Measurements from ENCODE around the gene NXPE4. TPM values are rescaled to one million over a fixed set of nuclear protein-coding genes. Genes with fewer than 3 reads are reported as not detected.
"Not testable (repeated sequence)": the region's sequence is repeated elsewhere in the genome, so short reads cannot be mapped to it uniquely, and the experiment has no call there.

NXPE4 gene
- total RNA-seq, 1 donor, result not detected

- no peak for TF ChIP-seq CTCF (IDR thresholded peaks at IDR 0.05; ENCODE audit: extremely low read depth, low read depth, low read length)
- DNase-seq (ENCODE audit: insufficient read length, low spot score, missing footprints), result no peak
Observed at GRCh38 chr11:114607753-114608459, 12.3 kb upstream of the NXPE4 start.

GRCh38 chr11:114606802-114607075 is 11.2 kb upstream of the NXPE4 start:
- DNase-seq (ENCODE audit: insufficient read length, low spot score, missing footprints); H4K20me1 ChIP-seq (ENCODE audit: insufficient read depth, low read length); H3K27me3 ChIP-seq (ENCODE audit: insufficient read depth, low read length); H3K36me3 ChIP-seq (ENCODE audit: insufficient read depth, low read length); H3K4me2 ChIP-seq (ENCODE audit: insufficient read depth, low read length); H3K27ac ChIP-seq (ENCODE audit: low read depth, low read length); H3K79me2 ChIP-seq (ENCODE audit: insufficient read depth, low read length); H3K4me1 ChIP-seq (ENCODE audit: insufficient read depth, low read length); H3K4me3 ChIP-seq (ENCODE audit: insufficient read depth, low read length); H2AFZ ChIP-seq (ENCODE audit: low read length); H3K9me3 ChIP-seq (ENCODE audit: low read depth, low read length): not testable (repeated sequence)

More at GRCh38 chr11:114607753-114608459, 12.3 kb upstream of the NXPE4 start:
- no peaks in the 10 kb centered on the region for H3K4me1 ChIP-seq (ENCODE audit: insufficient read depth, low read length)
- no peak overlapping the region for H2AFZ ChIP-seq (ENCODE audit: low read length)
- H3K27me3 ChIP-seq (ENCODE audit: insufficient read depth, low read length), result no peaks in the 10 kb centered on the region
- H3K9me3 ChIP-seq (ENCODE audit: low read depth, low read length), result no peaks in the 10 kb centered on the region
- no peaks in the 10 kb centered on the region for H3K36me3 ChIP-seq (ENCODE audit: insufficient read depth, low read length)
- H3K27ac ChIP-seq (ENCODE audit: low read depth, low read length), result no peak overlapping the region
- H4K20me1 ChIP-seq (ENCODE audit: insufficient read depth, low read length), result no peaks in the 10 kb centered on the region
- H3K4me3 ChIP-seq (ENCODE audit: insufficient read depth, low read length), result no peak overlapping the region
- H3K4me2 ChIP-seq (ENCODE audit: insufficient read depth, low read length), result no peak overlapping the region
- H3K79me2 ChIP-seq (ENCODE audit: insufficient read depth, low read length), result no peaks in the 10 kb centered on the region

- Histone ChIP-seq H3K27ac (ENCODE audit: low read depth, low read length) (no peak overlapping the region), H3K4me3 (ENCODE audit: insufficient read depth, low read length) (no peak overlapping the region), H3K9me3 (ENCODE audit: low read depth, low read length) (no peaks in the 10 kb centered on the region), H3K79me2 (ENCODE audit: insufficient read depth, low read length) (no peaks in the 10 kb centered on the region), H3K4me1 (ENCODE audit: insufficient read depth, low read length) (no peaks in the 10 kb centered on the region), H3K36me3 (ENCODE audit: insufficient read depth, low read length) (no peaks in the 10 kb centered on the region), H3K27me3 (ENCODE audit: insufficient read depth, low read length) (no peaks in the 10 kb centered on the region), H2AFZ (ENCODE audit: low read length) (no peak overlapping the region), H3K4me2 (ENCODE audit: insufficient read depth, low read length) (no peak overlapping the region), H4K20me1 (ENCODE audit: insufficient read depth, low read length) (no peaks in the 10 kb centered on the region)
- peak; percentile 23 for TF ChIP-seq CTCF (IDR thresholded peaks at IDR 0.05; ENCODE audit: extremely low read depth, low read depth, low read length)
- DNase-seq (ENCODE audit: insufficient read length, low spot score, missing footprints), result no peak
Observed at GRCh38 chr11:114606003-114606801, 10.6 kb upstream of the NXPE4 start.

GRCh38 chr11:114605370-114605769 is 9.8 kb upstream of the NXPE4 start:
- H3K4me1 ChIP-seq (ENCODE audit: insufficient read depth, low read length), result no peaks in the 10 kb centered on the region
- H4K20me1 ChIP-seq (ENCODE audit: insufficient read depth, low read length), result no peaks in the 10 kb centered on the region
- H2AFZ ChIP-seq (ENCODE audit: low read length), result no peak overlapping the region
- H3K36me3 ChIP-seq (ENCODE audit: insufficient read depth, low read length), result no peaks in the 10 kb centered on the region
- TF ChIP-seq CTCF (IDR thresholded peaks at IDR 0.05; ENCODE audit: extremely low read depth, low read depth, low read length), result no peak
- no peak for DNase-seq (ENCODE audit: insufficient read length, low spot score, missing footprints)
- H3K27me3 ChIP-seq (ENCODE audit: insufficient read depth, low read length), result no peaks in the 10 kb centered on the region
- no peak overlapping the region for H3K4me2 ChIP-seq (ENCODE audit: insufficient read depth, low read length)
- no peaks in the 10 kb centered on the region for H3K79me2 ChIP-seq (ENCODE audit: insufficient read depth, low read length)
- H3K27ac ChIP-seq (ENCODE audit: low read depth, low read length), result no peak overlapping the region
- H3K4me3 ChIP-seq (ENCODE audit: insufficient read depth, low read length), result no peak overlapping the region
- no peaks in the 10 kb centered on the region for H3K9me3 ChIP-seq (ENCODE audit: low read depth, low read length)
